ENCODE results near the gene GPSM1.

DNA sequence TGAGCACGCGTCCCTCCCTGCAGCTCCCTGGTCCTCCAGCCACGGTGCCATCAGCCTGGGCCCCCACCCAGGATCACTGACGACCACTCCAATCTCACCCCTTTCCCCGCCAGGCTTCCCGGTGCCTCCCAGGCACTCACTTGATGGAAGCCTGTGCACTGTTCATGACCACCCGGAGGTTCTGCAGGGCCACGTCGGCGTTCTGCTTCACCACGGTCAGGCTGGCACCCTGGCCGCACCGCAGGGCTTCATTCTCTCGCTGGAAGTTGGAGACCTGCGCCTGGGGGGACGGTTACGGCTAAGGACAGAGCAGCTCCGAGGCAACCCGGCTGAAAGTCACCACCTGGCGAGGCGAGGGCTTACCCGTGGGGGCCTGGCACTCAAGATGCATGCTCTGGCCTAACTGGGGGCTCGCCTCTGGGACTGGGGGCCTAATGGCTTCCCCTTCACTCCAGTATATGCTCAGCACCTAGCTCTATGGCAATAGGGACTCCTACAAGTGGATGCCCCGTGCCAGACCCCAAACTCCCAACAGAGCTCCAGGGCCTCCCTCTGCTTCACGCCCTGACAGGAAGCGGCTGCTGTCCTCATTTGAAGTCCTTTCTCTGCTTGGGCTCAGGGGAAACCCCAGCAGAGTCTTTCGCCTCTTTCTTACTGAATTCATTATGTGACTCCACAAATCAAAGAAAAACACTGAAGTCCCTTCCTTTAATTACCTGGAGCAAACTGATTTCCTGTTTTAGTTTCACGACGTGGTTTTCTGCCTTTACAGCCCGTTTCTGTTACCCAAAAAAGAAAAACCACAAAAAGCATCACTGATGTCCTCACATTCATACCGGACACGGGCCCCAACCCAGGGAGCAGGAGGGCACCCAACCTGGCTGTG is 76.8 kb downstream of the GPSM1 start:
- TF ChIP-seq, protein P1, sequence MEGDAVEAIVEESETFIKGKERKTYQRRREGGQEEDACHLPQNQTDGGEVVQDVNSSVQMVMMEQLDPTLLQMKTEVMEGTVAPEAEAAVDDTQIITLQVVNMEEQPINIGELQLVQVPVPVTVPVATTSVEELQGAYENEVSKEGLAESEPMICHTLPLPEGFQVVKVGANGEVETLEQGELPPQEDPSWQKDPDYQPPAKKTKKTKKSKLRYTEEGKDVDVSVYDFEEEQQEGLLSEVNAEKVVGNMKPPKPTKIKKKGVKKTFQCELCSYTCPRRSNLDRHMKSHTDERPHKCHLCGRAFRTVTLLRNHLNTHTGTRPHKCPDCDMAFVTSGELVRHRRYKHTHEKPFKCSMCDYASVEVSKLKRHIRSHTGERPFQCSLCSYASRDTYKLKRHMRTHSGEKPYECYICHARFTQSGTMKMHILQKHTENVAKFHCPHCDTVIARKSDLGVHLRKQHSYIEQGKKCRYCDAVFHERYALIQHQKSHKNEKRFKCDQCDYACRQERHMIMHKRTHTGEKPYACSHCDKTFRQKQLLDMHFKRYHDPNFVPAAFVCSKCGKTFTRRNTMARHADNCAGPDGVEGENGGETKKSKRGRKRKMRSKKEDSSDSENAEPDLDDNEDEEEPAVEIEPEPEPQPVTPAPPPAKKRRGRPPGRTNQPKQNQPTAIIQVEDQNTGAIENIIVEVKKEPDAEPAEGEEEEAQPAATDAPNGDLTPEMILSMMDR (IDR thresholded peaks at IDR 0.05): no peak
- TF ChIP-seq MAX (CRISPR knock-in tag; IDR thresholded peaks at IDR 0.05) (no peak), NR2C2 (CRISPR knock-in tag; IDR thresholded peaks at IDR 0.05) (no peak), TCF7 (CRISPR knock-in tag; IDR thresholded peaks at IDR 0.05; ENCODE audit: low read depth) (no peak), ELF4 (CRISPR knock-in tag; IDR thresholded peaks at IDR 0.05; ENCODE audit: low read depth) (no peak), PREB (CRISPR knock-in tag; IDR thresholded peaks at IDR 0.05; ENCODE audit: borderline replicate concordance) (no peak), ATF2 (CRISPR knock-in tag; IDR thresholded peaks at IDR 0.05; ENCODE audit: borderline replicate concordance, low read depth) (no peak)
- TF ChIP-seq, protein P2, sequence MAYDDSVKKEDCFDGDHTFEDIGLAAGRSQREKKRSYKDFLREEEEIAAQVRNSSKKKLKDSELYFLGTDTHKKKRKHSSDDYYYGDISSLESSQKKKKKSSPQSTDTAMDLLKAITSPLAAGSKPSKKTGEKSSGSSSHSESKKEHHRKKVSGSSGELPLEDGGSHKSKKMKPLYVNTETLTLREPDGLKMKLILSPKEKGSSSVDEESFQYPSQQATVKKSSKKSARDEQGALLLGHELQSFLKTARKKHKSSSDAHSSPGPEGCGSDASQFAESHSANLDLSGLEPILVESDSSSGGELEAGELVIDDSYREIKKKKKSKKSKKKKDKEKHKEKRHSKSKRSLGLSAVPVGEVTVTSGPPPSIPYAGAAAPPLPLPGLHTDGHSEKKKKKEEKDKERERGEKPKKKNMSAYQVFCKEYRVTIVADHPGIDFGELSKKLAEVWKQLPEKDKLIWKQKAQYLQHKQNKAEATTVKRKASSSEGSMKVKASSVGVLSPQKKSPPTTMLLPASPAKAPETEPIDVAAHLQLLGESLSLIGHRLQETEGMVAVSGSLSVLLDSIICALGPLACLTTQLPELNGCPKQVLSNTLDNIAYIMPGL (CRISPR knock-in tag; IDR thresholded peaks at IDR 0.05): no peak
- TF ChIP-seq, protein P3, sequence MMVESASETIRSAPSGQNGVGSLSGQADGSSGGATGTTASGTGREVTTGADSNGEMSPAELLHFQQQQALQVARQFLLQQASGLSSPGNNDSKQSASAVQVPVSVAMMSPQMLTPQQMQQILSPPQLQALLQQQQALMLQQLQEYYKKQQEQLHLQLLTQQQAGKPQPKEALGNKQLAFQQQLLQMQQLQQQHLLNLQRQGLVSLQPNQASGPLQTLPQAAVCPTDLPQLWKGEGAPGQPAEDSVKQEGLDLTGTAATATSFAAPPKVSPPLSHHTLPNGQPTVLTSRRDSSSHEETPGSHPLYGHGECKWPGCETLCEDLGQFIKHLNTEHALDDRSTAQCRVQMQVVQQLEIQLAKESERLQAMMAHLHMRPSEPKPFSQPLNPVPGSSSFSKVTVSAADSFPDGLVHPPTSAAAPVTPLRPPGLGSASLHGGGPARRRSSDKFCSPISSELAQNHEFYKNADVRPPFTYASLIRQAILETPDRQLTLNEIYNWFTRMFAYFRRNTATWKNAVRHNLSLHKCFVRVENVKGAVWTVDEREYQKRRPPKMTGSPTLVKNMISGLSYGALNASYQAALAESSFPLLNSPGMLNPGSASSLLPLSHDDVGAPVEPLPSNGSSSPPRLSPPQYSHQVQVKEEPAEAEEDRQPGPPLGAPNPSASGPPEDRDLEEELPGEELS (CRISPR knock-in tag; IDR thresholded peaks at IDR 0.05): no peak

All from WTC11 (cell line).